IPS-20b (cell line): ENCODE data around the gene BTG2.
A peak's percentile ranks its signal among the peaks of the same experiment; 100 is the strongest.
"Not testable (repeated sequence)": the region's sequence is repeated elsewhere in the genome, so short reads cannot be mapped to it uniquely, and the experiment has no call there.

ENCODE experiments used
- H3K27ac ChIP-seq: one replicate; pipeline ENCODE4 v1.5.1; 2013; ENCODE audit warnings: low read length
- H3K27me3 ChIP-seq: 2 replicates; pipeline ENCODE4 v1.6.1; 2013; ENCODE audit warnings: mild to moderate bottlenecking, low read length, inconsistent platforms; ENCODE audit not compliant: insufficient read depth
- H3K36me3 ChIP-seq: 2 replicates; pipeline ENCODE4 v1.6.1; 2013; ENCODE audit warnings: low read depth, mild to moderate bottlenecking, inconsistent platforms, low read length, moderate library complexity; ENCODE audit not compliant: insufficient read depth
- H3K4me1 ChIP-seq: 2 replicates; pipeline ENCODE4 v1.6.1; 2013; ENCODE audit warnings: mild to moderate bottlenecking, control low read depth, inconsistent platforms, low read length, moderate library complexity; ENCODE audit not compliant: insufficient read depth
- H3K4me3 ChIP-seq: 2 replicates; pipeline ENCODE4 v1.5.1; 2013; ENCODE audit warnings: mild to moderate bottlenecking, low read length, inconsistent platforms
- H3K9ac ChIP-seq: 2 replicates; pipeline ENCODE4 v1.6.1; 2013; ENCODE audit warnings: low read depth, mild to moderate bottlenecking, inconsistent platforms, low read length, moderate library complexity
- H3K9me3 ChIP-seq: 2 replicates; pipeline ENCODE4 v1.6.1; 2013; ENCODE audit warnings: mild to moderate bottlenecking, low read depth, low read length, inconsistent platforms; ENCODE audit not compliant: insufficient read depth

The BTG2 gene

GRCh38 chr1:203304919-203305808, at the start of gene BTG2:
Gene BTG2, plus strand, starts transcription at chr1:203305519. Its CDS starts 88 bp downstream, at chr1:203305607.
- H3K27me3 ChIP-seq, result peaks cover 89% of the 10 kb centered on the region
- no peak within 1 kb of the TSS for H3K27ac ChIP-seq
- H3K4me1 ChIP-seq, result peaks cover 23% of the 10 kb centered on the region
- peak within 1 kb of the TSS; percentile 76 for H3K4me3 ChIP-seq
- H3K9me3 ChIP-seq, result no peaks in the 10 kb centered on the region
- peak within 1 kb of the TSS; percentile 83; the same call in 1 of the 2 replicates for H3K9ac ChIP-seq
- no peaks in the 10 kb centered on the region for H3K36me3 ChIP-seq

GRCh38 chr1:203256636-203257035, 48.7 kb upstream of the BTG2 start:
- H3K9me3 ChIP-seq, H3K27ac ChIP-seq, H3K36me3 ChIP-seq, H3K4me3 ChIP-seq, H3K9ac ChIP-seq, H3K4me1 ChIP-seq, H3K27me3 ChIP-seq: not testable (repeated sequence)

GRCh38 chr1:203263496-203263895, 41.8 kb upstream of the BTG2 start:
- 0 out of 2 replicates have a peak, but pooled peaks cover 4% of the 10 kb centered on the region for H3K27me3 ChIP-seq
- H3K4me1 ChIP-seq, result no peaks in the 10 kb centered on the region
- H3K9me3 ChIP-seq, result no peaks in the 10 kb centered on the region
- H3K27ac ChIP-seq, result no peak overlapping the region
- no peaks in the 10 kb centered on the region for H3K36me3 ChIP-seq
- no peak overlapping the region for H3K9ac ChIP-seq
- no peak overlapping the region for H3K4me3 ChIP-seq

- no peak overlapping the region for H3K27ac ChIP-seq
Measured at GRCh38 chr1:203264052-203264501, 41.2 kb upstream of the BTG2 start.

GRCh38 chr1:203265541-203265940, 39.8 kb upstream of the BTG2 start:
- Histone ChIP-seq H3K9ac (no peak overlapping the region), H3K27me3 (0 out of 2 replicates have a peak, but pooled peaks cover 4% of the 10 kb centered on the region), H3K4me3 (no peak overlapping the region), H3K9me3 (no peaks in the 10 kb centered on the region), H3K4me1 (no peaks in the 10 kb centered on the region), H3K27ac (no peak overlapping the region), H3K36me3 (no peaks in the 10 kb centered on the region)

More at GRCh38 chr1:203264052-203264501, 41.2 kb upstream of the BTG2 start:
- Histone ChIP-seq H3K9ac (no peak overlapping the region), H3K9me3 (no peaks in the 10 kb centered on the region), H3K4me3 (no peak overlapping the region), H3K4me1 (no peaks in the 10 kb centered on the region), H3K36me3 (no peaks in the 10 kb centered on the region), H3K27me3 (0 out of 2 replicates have a peak, but pooled peaks cover 4% of the 10 kb centered on the region)

GRCh38 chr1:203266140-203266539, 39.2 kb upstream of the BTG2 start:
- not testable (repeated sequence) for H3K27ac ChIP-seq, H3K27me3 ChIP-seq, H3K9me3 ChIP-seq, H3K9ac ChIP-seq, H3K4me3 ChIP-seq, H3K36me3 ChIP-seq, H3K4me1 ChIP-seq

GRCh38 chr1:203267347-203267846, 37.9 kb upstream of the BTG2 start:
- Histone ChIP-seq H3K4me1 (no peaks in the 10 kb centered on the region; the same call in 1 of the 2 replicates), H3K36me3 (no peaks in the 10 kb centered on the region), H3K27me3 (peaks cover 11% of the 10 kb centered on the region), H3K27ac (no peak overlapping the region), H3K9me3 (no peaks in the 10 kb centered on the region), H3K4me3 (peak overlapping the region; percentile 81), H3K9ac (peak overlapping the region; percentile 74; the same call in 1 of the 2 replicates)

- peaks cover 16% of the 10 kb centered on the region for H3K27me3 ChIP-seq
Measured at GRCh38 chr1:203267912-203268311, 37.4 kb upstream of the BTG2 start.

GRCh38 chr1:203268901-203269653, 36.2 kb upstream of the BTG2 start:
- no peak overlapping the region for H3K9ac ChIP-seq
- no peaks in the 10 kb centered on the region; the same call in 1 of the 2 replicates for H3K4me1 ChIP-seq
- H3K27ac ChIP-seq, result no peak overlapping the region
- peaks cover 28% of the 10 kb centered on the region for H3K27me3 ChIP-seq
- H3K36me3 ChIP-seq, result no peaks in the 10 kb centered on the region
- H3K4me3 ChIP-seq, result no peak overlapping the region
- H3K9me3 ChIP-seq, result no peaks in the 10 kb centered on the region

More at GRCh38 chr1:203267912-203268311, 37.4 kb upstream of the BTG2 start:
- Histone ChIP-seq H3K36me3 (no peaks in the 10 kb centered on the region), H3K9me3 (no peaks in the 10 kb centered on the region), H3K9ac (peak overlapping the region; percentile 74; the same call in 1 of the 2 replicates), H3K4me1 (no peaks in the 10 kb centered on the region; the same call in 1 of the 2 replicates), H3K4me3 (peak overlapping the region; percentile 81), H3K27ac (no peak overlapping the region)

GRCh38 chr1:203269654-203270020, 35.7 kb upstream of the BTG2 start:
- H3K27me3 ChIP-seq, result peaks cover 33% of the 10 kb centered on the region
- no peaks in the 10 kb centered on the region for H3K9me3 ChIP-seq
- H3K4me3 ChIP-seq, result no peak overlapping the region
- no peaks in the 10 kb centered on the region for H3K36me3 ChIP-seq
- H3K4me1 ChIP-seq, result no peaks in the 10 kb centered on the region; the same call in 1 of the 2 replicates
- no peak overlapping the region for H3K27ac ChIP-seq
- H3K9ac ChIP-seq, result no peak overlapping the region

GRCh38 chr1:203270448-203270847, 34.9 kb upstream of the BTG2 start:
- no peaks in the 10 kb centered on the region for H3K36me3 ChIP-seq
- H3K27me3 ChIP-seq, result peaks cover 41% of the 10 kb centered on the region
- H3K9me3 ChIP-seq, result no peaks in the 10 kb centered on the region
- H3K4me3 ChIP-seq, result no peak overlapping the region
- no peak overlapping the region for H3K9ac ChIP-seq
- H3K4me1 ChIP-seq, result no peaks in the 10 kb centered on the region; the same call in 1 of the 2 replicates
- H3K27ac ChIP-seq, result no peak overlapping the region
